Endodermal cell (in vitro differentiated cells): Measurements from ENCODE around the gene POC1A. TPM values are rescaled to one million over a fixed set of nuclear protein-coding genes. Genes with fewer than 3 reads are reported as not detected.

Source experiments
- DNase-seq: peaks from one replicate; pipeline ENCODE4 v3.0.0-alpha.2; 2017
- H3K27ac ChIP-seq: 2 replicates; pipeline ENCODE4 v1.5.1; 2013; ENCODE audit warnings: mild to moderate bottlenecking, low read depth, low read length, moderate library complexity
- H3K27me3 ChIP-seq: 2 replicates; pipeline ENCODE4 v1.6.1; 2013; ENCODE audit warnings: mild to moderate bottlenecking, low read length, moderate library complexity; ENCODE audit not compliant: insufficient read depth, control insufficient read depth, poor library complexity, severe bottlenecking
- H3K36me3 ChIP-seq: 2 replicates; pipeline ENCODE4 v1.7.0; 2013; ENCODE audit warnings: mild to moderate bottlenecking, low read length, moderate library complexity; ENCODE audit not compliant: control insufficient read depth, insufficient read depth
- H3K4me1 ChIP-seq: one replicate; pipeline ENCODE4 v1.7.0; 2013; ENCODE audit warnings: low read length; ENCODE audit not compliant: control insufficient read depth, insufficient read depth
- H3K4me3 ChIP-seq: 2 replicates; pipeline ENCODE4 v1.5.1; 2013; ENCODE audit warnings: mild to moderate bottlenecking, low read length, moderate library complexity
- H3K9ac ChIP-seq: 2 replicates; pipeline ENCODE4 v1.6.1; 2013; ENCODE audit warnings: mild to moderate bottlenecking, low read length, moderate library complexity; ENCODE audit not compliant: poor library complexity, severe bottlenecking; ENCODE audit errors: extremely low read depth
- H3K9me3 ChIP-seq: 2 replicates; pipeline ENCODE4 v1.6.1; 2013; ENCODE audit warnings: mild to moderate bottlenecking, low read length, moderate library complexity; ENCODE audit not compliant: control insufficient read depth
- H3K27ac Mint-ChIP-seq: 2 replicates; pipeline ENCODE4 v1.8.0; 2020; ENCODE audit warnings: mixed read lengths
- H3K27me3 Mint-ChIP-seq: 2 replicates; pipeline ENCODE4 v1.8.0; 2021; ENCODE audit warnings: mild to moderate bottlenecking, mixed read lengths; ENCODE audit not compliant: insufficient read depth
- H3K36me3 Mint-ChIP-seq: 2 replicates; pipeline ENCODE4 v1.8.0; 2020; ENCODE audit warnings: low read depth, mixed read lengths
- H3K4me1 Mint-ChIP-seq: 2 replicates; pipeline ENCODE4 v1.8.0; 2020; ENCODE audit warnings: mixed read lengths
- H3K4me3 Mint-ChIP-seq: 2 replicates; pipeline ENCODE4 v1.8.0; 2020; ENCODE audit warnings: mild to moderate bottlenecking, moderate library complexity, mixed read lengths
- H3K9me3 Mint-ChIP-seq: 2 replicates; pipeline ENCODE4 v1.8.0; 2020; ENCODE audit warnings: mild to moderate bottlenecking, mixed read lengths
- WGBS, 2 experiments: methylation state at CpG; one replicate each; pipeline versions ENCODE4 v1.1.5 to v1.1.7; 2013; ENCODE audit warnings: missing lambda C conversion rate in 2 of 2, mixed read lengths in 1 of 2; ENCODE audit not compliant: insufficient coverage in 1 of 2, insufficient read length in 1 of 2; 5-methylcytosine and 5-hydroxymethylcytosine counted together
- total RNA-seq, 2 donors: library from RNA; stranded (reverse); fragmentation: NEBNext Ultra II Directional in 1 of 2; extraction: Animal tissue kit (Norgen Biotek cat#: 25700) in 1 of 2; gene quantifications; 2 replicates in 1 of 2; 3 replicates in 1 of 2; pipeline ENCODE4 v1.2.1, GENCODE V29; 2021
- TF ChIP-seq, protein P1 (sequence below): fragments of 200-600 bp; sonication (generic); conservative IDR thresholded peaks from 2 replicates; pipeline ENCODE4 v1.5.0; 2021; ENCODE audit warnings: antibody characterized with exemption, mild to moderate bottlenecking

The POC1A gene
- total RNA-seq, 2 donors from 2014 or later, result 19.7 to 24.0 TPM

DNA sequence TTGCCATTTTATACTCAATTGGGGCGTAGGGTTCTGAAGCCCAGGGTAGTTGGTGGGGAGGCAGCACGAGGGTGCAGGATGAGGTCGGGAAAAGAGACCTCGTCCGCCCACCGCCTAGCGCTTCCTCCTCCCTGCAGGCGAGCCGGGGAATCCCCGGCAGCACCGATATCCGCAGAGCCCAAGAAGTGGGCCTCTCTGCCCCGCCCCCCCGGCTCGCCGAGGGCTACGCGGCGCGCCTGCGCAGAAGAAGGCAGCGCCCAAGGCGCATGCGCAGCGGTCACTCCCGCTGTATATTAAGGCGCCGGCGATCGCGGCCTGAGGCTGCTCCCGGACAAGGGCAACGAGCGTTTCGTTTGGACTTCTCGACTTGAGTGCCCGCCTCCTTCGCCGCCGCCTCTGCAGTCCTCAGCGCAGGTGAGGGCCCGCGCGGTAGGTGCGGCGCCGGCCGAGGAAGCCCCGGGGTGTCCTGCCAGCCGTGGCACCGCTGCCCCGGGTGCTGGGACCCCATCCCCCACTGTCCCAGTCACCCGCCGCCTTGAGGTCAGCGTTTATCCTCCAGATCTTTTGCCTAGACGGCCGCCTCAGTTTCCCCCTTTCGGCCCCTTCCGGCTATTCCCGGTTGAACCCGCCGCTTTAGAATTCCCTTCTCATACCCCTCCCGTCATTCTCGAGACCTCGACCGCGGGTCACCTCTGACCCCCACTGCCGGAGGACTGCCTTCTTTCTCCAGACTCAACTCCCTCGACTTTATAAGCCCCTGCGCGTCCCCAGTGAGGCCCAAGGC is 43.8 kb upstream of the POC1A start, which contains the start of gene ALAS1:
Gene ALAS1, plus strand, starts transcription at position 319 of the 784 bp plus-strand sequence. CDS start 1,082 bp downstream, outside the sequence.
- Mint-ChIP-seq H3K27me3 (no peaks in the 10 kb centered on the region), H3K9me3 (no peaks in the 10 kb centered on the region), H3K4me3 (peak within 1 kb of the TSS; percentile 94), H3K4me1 (peaks cover 14% of the 10 kb centered on the region), H3K27ac (peak within 1 kb of the TSS; percentile 41), H3K36me3 (peaks cover 32% of the 10 kb centered on the region)
- Histone ChIP-seq H3K9me3 (no peaks in the 10 kb centered on the region), H3K4me3 (peak within 1 kb of the TSS; percentile 98), H3K36me3 (peaks cover 30% of the 10 kb centered on the region), H3K9ac (peak within 1 kb of the TSS; percentile 86), H3K27ac (no peak within 1 kb of the TSS), H3K27me3 (no peaks in the 10 kb centered on the region), H3K4me1 (peaks cover 9% of the 10 kb centered on the region)
- 1 to 2% methylated on average over 35 to 71 of the region's 71 CpGs for WGBS, 2 experiments
- TF ChIP-seq, protein P1, sequence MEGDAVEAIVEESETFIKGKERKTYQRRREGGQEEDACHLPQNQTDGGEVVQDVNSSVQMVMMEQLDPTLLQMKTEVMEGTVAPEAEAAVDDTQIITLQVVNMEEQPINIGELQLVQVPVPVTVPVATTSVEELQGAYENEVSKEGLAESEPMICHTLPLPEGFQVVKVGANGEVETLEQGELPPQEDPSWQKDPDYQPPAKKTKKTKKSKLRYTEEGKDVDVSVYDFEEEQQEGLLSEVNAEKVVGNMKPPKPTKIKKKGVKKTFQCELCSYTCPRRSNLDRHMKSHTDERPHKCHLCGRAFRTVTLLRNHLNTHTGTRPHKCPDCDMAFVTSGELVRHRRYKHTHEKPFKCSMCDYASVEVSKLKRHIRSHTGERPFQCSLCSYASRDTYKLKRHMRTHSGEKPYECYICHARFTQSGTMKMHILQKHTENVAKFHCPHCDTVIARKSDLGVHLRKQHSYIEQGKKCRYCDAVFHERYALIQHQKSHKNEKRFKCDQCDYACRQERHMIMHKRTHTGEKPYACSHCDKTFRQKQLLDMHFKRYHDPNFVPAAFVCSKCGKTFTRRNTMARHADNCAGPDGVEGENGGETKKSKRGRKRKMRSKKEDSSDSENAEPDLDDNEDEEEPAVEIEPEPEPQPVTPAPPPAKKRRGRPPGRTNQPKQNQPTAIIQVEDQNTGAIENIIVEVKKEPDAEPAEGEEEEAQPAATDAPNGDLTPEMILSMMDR, result peak; percentile 59
- DNase-seq, result peak; percentile 98

DNA sequence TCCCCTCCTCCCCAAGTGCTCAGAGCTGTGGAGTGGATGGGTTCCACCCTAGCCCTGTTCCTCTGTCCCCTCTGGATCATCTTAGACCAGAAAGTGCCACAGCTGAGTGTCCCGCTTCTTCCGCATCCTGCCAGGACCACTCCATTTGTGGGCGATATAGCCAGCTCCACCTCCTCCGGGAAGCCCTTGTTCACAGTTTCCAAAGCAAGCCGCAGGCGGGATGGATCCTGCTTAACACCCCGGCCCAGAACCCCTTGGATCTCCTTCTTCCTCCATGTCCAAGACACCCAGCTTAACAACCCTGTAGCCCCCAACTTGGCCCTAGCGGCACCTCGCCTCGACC is 43.2 kb upstream of the POC1A start:
- Histone ChIP-seq H3K27me3 (no peaks in the 10 kb centered on the region), H3K4me3 (peak overlapping the region; percentile 98), H3K4me1 (peaks cover 9% of the 10 kb centered on the region), H3K9ac (no peak overlapping the region), H3K27ac (no peak overlapping the region), H3K9me3 (no peaks in the 10 kb centered on the region), H3K36me3 (peaks cover 25% of the 10 kb centered on the region)
- TF ChIP-seq, protein P1, result no peak
- WGBS, 2 experiments, result 84 to 85% methylated on average over 4 to 10 of the region's 10 CpGs
- H3K4me1 Mint-ChIP-seq, result peaks cover 14% of the 10 kb centered on the region
- no peaks in the 10 kb centered on the region for H3K27me3 Mint-ChIP-seq
- H3K4me3 Mint-ChIP-seq, result peak overlapping the region; percentile 94
- no peak for DNase-seq
- H3K36me3 Mint-ChIP-seq, result peaks cover 27% of the 10 kb centered on the region
- H3K27ac Mint-ChIP-seq, result peak overlapping the region; percentile 22
- no peaks in the 10 kb centered on the region for H3K9me3 Mint-ChIP-seq

DNA sequence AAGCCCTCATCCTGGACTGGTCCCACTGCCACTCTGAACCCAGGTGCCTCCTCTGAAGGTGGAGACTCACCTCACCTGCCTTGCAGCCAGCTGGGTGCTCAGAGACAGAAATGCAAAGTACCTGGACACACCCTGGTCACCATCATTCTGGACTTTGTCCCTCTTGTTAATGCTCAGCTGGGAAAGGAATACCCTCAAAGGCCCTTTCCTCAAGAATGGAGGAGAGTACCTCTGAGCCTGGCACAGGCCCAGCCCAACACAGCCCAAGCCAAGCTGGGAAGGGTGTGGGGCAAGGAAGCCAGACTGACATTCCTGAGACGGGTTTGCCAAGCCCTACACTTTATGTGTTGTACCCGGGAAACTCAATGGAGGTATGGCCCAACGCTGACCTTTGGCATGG is 42.8 kb upstream of the POC1A start:
- Histone ChIP-seq H3K27ac (no peak overlapping the region), H3K4me1 (peaks cover 9% of the 10 kb centered on the region), H3K9ac (no peak overlapping the region), H3K27me3 (no peaks in the 10 kb centered on the region), H3K9me3 (no peaks in the 10 kb centered on the region), H3K36me3 (peaks cover 20% of the 10 kb centered on the region), H3K4me3 (no peak overlapping the region)
- peaks cover 14% of the 10 kb centered on the region for H3K4me1 Mint-ChIP-seq
- H3K9me3 Mint-ChIP-seq, result no peaks in the 10 kb centered on the region
- no peaks in the 10 kb centered on the region for H3K27me3 Mint-ChIP-seq
- whole genome bisulfite sequencing, 2 experiments, result 97 to 100% methylated on average over 3 of the region's 3 CpGs
- H3K36me3 Mint-ChIP-seq, result peaks cover 22% of the 10 kb centered on the region
- DNase-seq, result no peak
- no peak overlapping the region for H3K27ac Mint-ChIP-seq
- H3K4me3 Mint-ChIP-seq, result peak overlapping the region; percentile 94
- TF ChIP-seq, protein P1, result no peak
